DMS 273 (cell line): ENCODE results near the gene DOCK1.

Experiments
- DNase-seq: peaks from one replicate; lab custom pipeline; 2025; ENCODE audit not compliant: unreplicated experiment; lab: John Stamatoyannopoulos, UW

The DOCK1 gene

DNA sequence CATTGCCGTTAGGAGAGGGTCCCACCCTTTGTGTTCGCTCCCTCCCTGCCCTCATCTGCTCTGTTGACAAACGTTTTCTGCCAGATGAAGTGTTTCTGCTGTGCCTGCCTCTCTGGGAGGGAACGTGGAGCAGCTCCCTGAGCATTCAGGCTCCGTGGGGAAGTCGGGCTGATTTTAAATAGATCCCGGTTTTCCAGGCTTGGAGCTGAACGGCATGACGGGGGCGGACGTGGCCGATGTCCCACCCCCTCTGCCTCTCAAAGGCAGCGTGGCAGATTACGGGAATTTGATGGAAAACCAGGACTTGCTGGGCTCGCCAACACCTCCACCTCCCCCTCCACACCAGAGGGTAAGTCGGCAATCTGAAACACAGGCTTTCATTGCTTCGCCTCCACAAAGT is 542.0 kb downstream of the DOCK1 start:
- DNase-seq: no peak

- DNase-seq: no peak
These were observed 544.3 kb downstream of the DOCK1 start for GRCh38 chr10:127449490-127449889.

DNA sequence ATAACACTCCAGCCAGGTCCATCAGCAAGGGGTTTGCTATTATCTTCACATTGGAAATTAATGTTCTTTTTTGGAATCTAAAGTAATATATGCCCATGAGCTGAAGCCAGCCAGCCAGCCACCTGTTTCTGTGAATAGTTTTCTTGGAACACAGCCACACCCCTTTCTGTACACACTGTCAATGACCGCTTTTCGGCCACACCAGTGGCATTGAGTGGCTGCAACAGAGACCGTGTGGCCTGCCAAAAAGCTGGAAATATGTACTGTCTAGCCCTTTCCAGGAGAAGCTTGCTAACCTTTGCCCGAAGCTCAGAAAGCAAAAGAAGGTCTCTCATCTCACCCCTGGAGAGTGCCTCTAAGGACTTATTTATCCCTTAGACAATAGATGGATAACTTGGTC is 545.4 kb downstream of the DOCK1 start:
- DNase-seq: no peak

DNA sequence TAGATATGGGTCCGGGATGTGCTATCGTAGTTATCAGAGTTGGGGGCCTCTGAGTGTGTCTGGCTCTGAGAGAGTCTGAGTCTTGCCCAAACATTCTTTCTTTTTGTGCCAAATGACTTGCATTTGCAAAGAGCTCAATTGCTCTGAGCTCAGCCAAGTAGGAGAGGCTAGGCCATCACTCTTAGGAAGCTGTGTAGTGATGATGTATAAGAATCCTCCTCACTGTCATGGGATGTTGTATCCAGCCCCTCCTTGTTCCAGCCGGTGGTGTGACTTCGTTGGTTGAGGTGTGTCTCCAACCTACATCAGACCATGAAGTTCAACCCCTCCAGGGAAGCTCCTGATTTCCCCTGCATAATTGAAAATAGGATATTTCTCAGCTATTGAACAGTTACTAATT is 546.4 kb downstream of the DOCK1 start:
- DNase-seq: no peak

DNA sequence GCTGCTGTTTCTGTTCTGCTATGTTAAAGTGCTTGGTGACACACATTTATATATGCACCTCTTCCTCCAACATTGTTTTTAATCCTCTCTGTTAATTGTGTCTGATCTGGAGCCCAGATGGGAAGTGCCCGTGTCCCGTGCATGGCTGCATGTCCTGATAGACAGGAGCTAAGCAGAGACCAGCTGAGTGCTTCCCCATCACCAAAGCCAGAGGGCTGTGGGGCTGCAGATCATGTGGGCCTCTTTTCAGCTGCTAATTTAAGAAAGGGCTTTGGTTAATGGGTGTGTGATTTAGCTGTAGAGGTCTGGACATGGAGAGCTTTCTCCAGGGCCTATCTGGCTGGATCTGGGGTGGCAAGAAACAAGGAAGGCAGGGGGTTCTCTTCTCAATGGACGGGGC is 547.3 kb downstream of the DOCK1 start:
- no peak for DNase-seq

GRCh38 chr10:127453706-127454105 is 548.5 kb downstream of the DOCK1 start:
- DNase-seq: no peak

- DNase-seq: no peak
These were observed 550.9 kb downstream of the DOCK1 start for GRCh38 chr10:127456122-127456521.

DNA sequence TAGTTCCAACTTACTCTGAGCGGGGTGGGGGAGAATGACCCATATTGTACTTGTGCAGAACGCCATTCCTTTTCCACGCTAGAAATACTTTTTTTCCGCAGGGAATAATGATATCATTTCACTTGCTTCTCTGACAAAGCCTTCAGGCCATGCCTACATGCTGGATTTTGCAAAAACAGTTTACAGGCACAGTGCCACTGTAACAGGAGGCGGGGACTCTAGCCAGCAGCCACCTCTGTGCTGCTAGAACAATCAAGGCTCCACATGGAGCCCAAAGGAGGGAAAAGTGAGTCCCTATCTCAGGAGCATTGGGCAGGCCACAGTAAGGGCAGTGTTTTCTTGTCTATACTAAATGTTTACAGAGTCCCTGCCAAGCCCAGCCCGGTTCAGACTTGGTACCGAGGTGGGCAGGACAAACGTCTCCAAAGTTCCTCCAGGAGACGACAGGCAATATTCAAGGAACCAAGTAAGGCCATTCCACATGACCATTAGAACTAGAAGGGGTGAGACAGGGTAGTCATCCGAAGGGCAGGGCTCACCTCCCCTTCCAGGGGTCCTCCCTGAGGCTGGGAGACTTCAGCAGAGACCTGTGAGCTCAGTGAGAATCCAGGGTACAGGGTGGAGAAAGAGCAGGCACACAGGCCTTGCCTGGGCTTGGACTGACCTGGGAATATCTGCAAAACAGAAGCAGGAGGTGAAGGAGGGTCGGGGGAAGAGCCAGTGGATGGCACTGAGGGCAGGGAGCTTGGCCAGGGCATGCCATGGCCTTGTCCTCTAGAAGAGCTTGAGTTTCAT is 553.0 kb downstream of the DOCK1 start:
- DNase-seq: no peak

- DNase-seq: no peak
These were observed 553.6 kb downstream of the DOCK1 start for GRCh38 chr10:127458829-127459228.

DNA sequence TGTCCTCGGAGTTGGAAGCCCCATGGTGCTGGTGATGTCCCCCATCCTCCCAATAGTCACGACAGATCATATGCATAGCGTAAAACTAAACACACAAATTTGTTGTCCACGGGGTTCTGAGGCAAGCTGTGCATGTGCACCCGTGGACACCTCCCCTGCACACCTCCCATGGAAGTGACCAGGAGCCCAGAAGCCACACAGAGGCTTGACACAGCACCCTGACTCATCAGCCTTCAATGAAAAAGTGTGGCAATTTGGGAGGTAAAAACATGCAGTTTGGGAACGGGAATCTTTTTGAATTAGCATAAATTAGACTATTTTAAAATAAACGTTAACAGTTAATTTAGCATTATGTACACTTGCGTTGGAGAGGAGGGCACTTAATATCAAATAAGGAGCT is 554.7 kb downstream of the DOCK1 start:
- no peak for DNase-seq

GRCh38 chr10:127462643-127463295 is 557.5 kb downstream of the DOCK1 start:
- DNase-seq: no peak

DNA sequence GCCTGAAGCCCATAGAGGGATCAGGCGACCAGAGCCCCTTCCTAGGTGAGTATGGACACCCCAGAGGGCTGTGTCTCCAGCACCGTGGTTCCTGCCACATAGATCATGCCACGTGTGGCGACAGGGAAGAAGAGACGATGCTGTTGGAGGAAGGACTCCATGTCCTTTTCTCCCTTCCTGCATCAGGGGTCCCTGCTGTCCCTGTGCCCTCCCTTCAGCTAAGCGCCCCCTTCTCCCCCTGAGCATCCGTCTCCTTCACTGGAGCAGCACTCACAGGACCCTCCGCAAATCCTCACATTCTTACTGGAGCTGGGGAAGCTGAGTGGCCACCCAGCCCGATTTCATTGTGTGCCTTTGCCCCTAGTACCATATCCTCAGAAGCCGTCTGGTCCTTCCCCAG is 558.3 kb downstream of the DOCK1 start:
- DNase-seq: no peak

DNA sequence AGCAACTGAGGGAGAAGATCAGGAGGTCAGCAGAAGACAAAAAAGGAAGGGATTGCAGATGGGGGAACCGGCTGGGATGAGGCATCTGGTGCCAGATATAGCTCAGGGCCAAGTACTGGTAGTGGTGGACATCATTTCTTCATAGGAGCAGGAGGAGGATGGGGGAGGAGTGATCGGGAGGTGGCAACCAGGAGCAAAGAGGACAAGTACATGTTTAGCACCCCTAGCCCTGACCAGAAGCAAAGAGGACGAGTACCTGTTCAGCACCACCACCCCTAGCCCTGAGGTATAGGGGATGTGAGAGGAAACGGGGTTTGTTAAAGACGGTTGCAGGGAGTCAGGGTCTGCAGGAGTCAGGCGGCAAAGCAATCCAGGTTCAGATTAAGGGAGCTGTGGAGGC is 559.3 kb downstream of the DOCK1 start:
- DNase-seq: no peak

- DNase-seq: no peak
These were observed 562.6 kb downstream of the DOCK1 start for GRCh38 chr10:127467811-127468210.

GRCh38 chr10:127468632-127469031 is 563.4 kb downstream of the DOCK1 start:
- DNase-seq: no peak

DNA sequence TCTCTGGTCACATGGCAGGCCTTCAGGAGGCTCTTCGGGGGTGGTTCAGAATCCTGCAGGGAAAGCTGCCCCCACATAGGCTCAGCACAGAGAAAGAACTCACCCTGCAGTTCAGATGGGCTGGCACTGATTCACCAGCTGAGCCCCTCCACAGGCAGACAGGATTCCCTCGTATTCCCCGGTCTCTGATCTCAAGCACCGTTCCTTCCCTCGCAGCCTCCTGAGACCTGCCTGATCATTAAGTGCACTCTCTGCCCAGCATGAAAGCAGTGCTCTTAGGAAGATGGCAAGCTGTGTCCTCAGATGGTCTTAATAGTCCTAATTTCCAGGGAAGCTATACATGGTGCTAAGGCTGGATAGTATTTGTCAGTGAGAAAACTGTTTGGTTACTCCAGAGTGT is 565.7 kb downstream of the DOCK1 start:
- DNase-seq: no peak

- no peak for DNase-seq
These were observed 567.7 kb downstream of the DOCK1 start for GRCh38 chr10:127472976-127473375.

- no peak for DNase-seq
These were observed 569.3 kb downstream of the DOCK1 start for GRCh38 chr10:127474501-127474900.

GRCh38 chr10:127485153-127485857 is 580.1 kb downstream of the DOCK1 start:
- DNase-seq: no peak

GRCh38 chr10:127486355-127486754 is 581.1 kb downstream of the DOCK1 start:
- no peak for DNase-seq

DNA sequence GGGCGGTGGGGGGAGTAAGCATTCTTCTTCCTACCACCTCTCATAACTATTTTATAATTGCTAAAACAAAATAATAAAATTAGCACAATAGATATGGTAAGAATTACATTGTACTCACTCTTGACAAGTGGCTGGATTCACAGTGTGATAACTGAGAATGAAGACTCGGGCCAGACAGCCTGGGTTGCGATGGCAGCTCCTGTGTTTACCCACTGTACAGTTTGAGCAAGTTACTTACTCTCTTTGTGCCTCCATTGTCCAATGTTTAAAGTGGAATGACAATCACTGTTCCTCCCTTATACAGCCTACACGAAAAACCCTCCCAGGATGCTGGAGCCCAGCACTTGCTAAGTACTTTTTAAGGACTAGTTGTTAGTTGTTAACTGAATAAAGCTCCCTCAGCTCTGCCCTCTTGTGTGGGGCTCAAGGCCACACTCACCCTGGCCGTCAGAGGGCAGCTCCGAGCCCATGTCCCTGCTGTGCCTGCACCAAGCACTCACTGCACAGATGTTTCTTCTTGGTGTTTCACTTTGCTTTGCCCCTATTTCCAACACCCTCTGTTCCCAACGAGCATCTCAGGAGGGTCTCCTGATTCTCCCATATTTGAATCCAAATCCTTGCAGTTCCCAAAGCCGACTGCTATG is 587.5 kb downstream of the DOCK1 start:
- no peak for DNase-seq

DNA sequence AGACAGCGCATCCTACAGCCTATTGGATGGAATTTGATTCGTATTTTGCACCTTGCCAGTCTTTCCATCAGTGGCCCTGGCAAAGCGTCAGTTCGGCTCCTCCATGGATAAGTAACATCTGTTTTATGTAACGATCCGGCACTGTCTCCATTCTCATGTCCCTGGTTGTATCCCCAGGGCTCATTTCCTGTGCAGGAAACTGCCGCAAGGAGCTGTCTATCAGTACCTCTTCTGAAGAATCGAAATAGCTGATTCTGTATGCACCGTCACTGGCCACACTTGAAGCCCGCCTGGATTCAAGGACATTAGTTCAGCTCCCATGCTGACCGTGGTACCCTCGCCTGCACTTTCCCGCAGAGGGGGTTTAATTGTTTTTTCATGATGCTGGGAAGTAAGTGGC is 590.8 kb downstream of the DOCK1 start:
- no peak for DNase-seq
